GM12801 (cell line): ENCODE data around the gene LCK.

Source experiments
- CTCF ChIP-seq: IDR thresholded peaks from one replicate; pipeline ENCODE4 v1.5.1; 2011; ENCODE audit warnings: control low read depth; ENCODE audit not compliant: insufficient read length; ENCODE audit errors: extremely low read depth

The LCK gene

GRCh38 chr1:32241001-32241763 lies 9.9 kb upstream of the LCK start:
- no peak for TF ChIP-seq CTCF

DNA sequence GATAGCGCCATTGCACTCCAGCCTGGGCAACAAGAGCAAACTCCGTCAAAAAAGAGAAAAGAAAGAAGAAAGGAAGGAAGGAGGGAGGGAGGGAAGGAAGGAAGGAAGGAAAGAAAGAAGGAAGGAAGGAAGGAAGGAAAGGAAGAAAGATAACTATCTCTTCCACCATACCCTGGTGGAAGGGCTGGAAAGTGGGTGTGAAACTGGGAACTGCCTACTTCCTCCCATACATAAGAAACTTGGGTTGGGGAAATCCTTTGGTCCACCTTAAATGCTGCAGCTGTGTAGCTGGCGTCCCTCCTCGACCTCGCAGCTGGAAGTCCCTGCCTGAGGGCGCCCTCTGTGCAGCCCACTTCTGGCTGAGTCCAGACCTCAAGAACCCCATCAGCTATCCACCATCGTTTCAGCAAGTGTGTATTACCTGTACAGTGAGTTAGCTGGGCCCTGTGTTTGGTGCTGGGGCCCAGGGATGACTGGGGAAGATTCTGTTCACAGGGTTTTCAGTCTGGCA lies 8.7 kb upstream of the LCK start:
- no peak for TF ChIP-seq CTCF

DNA sequence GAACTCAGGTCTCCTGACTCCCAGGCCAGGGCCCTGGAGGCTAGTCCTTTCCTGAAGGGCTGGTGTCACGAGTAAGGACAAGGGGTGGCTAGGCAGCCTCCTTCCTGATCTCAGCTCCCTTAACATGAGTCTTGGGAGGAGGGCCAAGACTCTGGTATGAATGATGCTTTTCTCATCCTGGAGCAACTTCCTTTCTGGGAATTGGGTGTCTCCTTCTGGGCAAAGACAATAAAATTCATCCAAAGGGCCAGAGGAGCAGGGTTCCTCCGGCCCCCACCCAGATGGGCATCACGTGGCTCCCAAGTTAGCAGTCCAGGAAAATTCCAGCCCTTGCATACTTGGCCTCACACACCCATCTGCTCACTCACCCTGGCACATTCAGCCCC lies 4.2 kb upstream of the LCK start, which contains the start of gene FAM167B:
FAM167B (plus strand) TSS at position 335 of the 386 bp plus-strand sequence. CDS start 200 bp downstream, outside the sequence.
- no peak for TF ChIP-seq CTCF

- no peak for TF ChIP-seq CTCF
Observed at GRCh38 chr1:32247452-32247851, 3.6 kb upstream of the LCK start.

GRCh38 chr1:32247983-32248889 lies 2.8 kb upstream of the LCK start:
- TF ChIP-seq CTCF = peak; percentile 11

DNA sequence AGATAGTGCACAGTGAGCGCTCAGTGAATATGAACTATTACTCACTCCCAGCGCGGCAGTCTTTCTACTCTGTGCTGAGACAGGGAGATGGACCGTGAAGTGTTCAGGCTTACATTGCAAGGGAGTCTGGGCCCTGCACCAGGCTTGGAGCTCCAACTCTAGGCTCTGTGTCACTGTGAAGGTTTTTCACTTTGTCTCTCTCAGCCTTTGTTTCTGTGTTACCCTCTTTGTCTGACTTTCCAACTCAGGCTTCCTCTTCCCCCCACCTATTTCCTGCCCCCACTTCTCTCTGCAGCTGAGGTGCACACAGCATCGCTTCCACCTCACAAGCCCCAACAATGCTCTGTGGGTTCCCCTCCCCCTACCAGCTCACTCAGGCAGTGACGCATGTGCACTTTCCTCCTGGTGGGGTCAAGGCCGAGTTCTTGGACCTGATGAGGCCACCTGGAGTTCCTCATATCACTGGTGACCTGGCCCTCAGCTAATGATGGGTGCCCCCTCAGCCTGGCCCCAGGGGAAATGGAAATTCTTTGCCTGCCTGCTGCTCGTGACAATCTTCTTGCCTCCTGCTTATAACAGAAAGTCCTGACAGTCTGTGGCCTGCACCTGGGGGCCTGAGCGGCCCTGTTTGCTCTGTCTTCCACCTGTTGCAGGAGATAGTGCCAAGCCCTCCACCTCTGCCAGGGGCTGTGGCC lies 1.1 kb upstream of the LCK start:
- TF ChIP-seq CTCF = no peak
